Neural cell (in vitro differentiated cells): Measurements from ENCODE around the gene ARHGEF10L. TPM values are rescaled to one million over a fixed set of nuclear protein-coding genes. Genes with fewer than 3 reads are reported as not detected.

Experiments
- H2AFZ ChIP-seq: fragments of 200-600, 300-800 bp; sonication (generic), shearing (Covaris generic); 2 replicates; pipeline ENCODE4 v1.6.0; 2014; ENCODE audit warnings: low read depth, mild to moderate bottlenecking, antibody characterized with exemption, low read length, moderate library complexity
- H3F3A ChIP-seq: fragments of 200-600 bp; shearing (Covaris generic); 2 replicates; pipeline ENCODE4 v1.6.1; 2016; ENCODE audit warnings: mild to moderate bottlenecking, moderate library complexity, mixed read lengths, antibody characterized with exemption, low read length; ENCODE audit not compliant: insufficient read depth, poor library complexity, severe bottlenecking
- H3K27ac ChIP-seq: fragments of 200-600, 300-800 bp; sonication (generic), shearing (Covaris generic); 2 replicates; pipeline ENCODE4 v1.5.1; 2014; ENCODE audit warnings: mild to moderate bottlenecking, low read length, moderate library complexity
- H3K27me3 ChIP-seq: fragments of 300-800, 200-600 bp; sonication (generic), shearing (Covaris generic); 2 replicates; pipeline ENCODE4 v1.6.0; 2014; ENCODE audit warnings: mild to moderate bottlenecking, low read depth, low read length, moderate library complexity; ENCODE audit not compliant: insufficient read depth
- H3K36me3 ChIP-seq: fragments of 300-800, 200-600 bp; sonication (generic), shearing (Covaris generic); 2 replicates; pipeline ENCODE4 v1.5.1; 2014; ENCODE audit warnings: mild to moderate bottlenecking, antibody characterized with exemption, low read length, moderate library complexity; ENCODE audit not compliant: insufficient read depth
- H3K4me2 ChIP-seq: fragments of 300-800, 200-600 bp; sonication (generic), shearing (Covaris generic); 2 replicates; pipeline ENCODE4 v1.6.0; 2014; ENCODE audit warnings: mild to moderate bottlenecking, low read length
- H3K4me3 ChIP-seq: fragments of 300-800, 200-600 bp; sonication (generic), shearing (Covaris generic); 2 replicates; pipeline ENCODE4 v1.5.1; 2014; ENCODE audit warnings: mild to moderate bottlenecking, low read length, moderate library complexity
- H3K79me2 ChIP-seq: fragments of 200-600 bp; shearing (Covaris generic); replicated peaks from 2 replicates; pipeline ENCODE4 v1.6.0; 2014; ENCODE audit warnings: mild to moderate bottlenecking, low read length, moderate library complexity; ENCODE audit not compliant: insufficient read depth
- H3K9ac ChIP-seq: fragments of 300-800, 200-600 bp; sonication (generic), shearing (Covaris generic); 2 replicates; pipeline ENCODE4 v1.6.1; 2016; ENCODE audit warnings: mild to moderate bottlenecking, low read length, mixed read lengths
- H3K9me2 ChIP-seq: fragments of 200-600 bp; shearing (Covaris generic); 2 replicates; pipeline ENCODE4 v1.6.1; 2016; ENCODE audit warnings: mild to moderate bottlenecking, low read length, mixed read lengths; ENCODE audit not compliant: insufficient read depth
- H3K9me3 ChIP-seq: fragments of 200-600, 300-800 bp; sonication (generic), shearing (Covaris generic); 2 replicates; pipeline ENCODE4 v1.6.1; 2016; ENCODE audit warnings: mild to moderate bottlenecking, mixed run types, low read length, moderate library complexity, mixed read lengths
- H4K20me1 ChIP-seq: fragments of 200-600 bp; shearing (Covaris generic); 2 replicates; pipeline ENCODE4 v1.6.1; 2016; ENCODE audit warnings: mild to moderate bottlenecking, mixed run types; ENCODE audit not compliant: insufficient read depth
- CTCF ChIP-seq: fragments of 450-650 bp; IDR thresholded peaks from 2 replicates; pipeline ENCODE4 v1.5.1; 2014; ENCODE audit warnings: antibody characterized with exemption, mild to moderate bottlenecking, moderate library complexity; ENCODE audit not compliant: poor library complexity, severe bottlenecking
- EP300 ChIP-seq: fragments of 450-650 bp; conservative IDR thresholded peaks from 2 replicates; pipeline ENCODE4 v1.6.1; 2014; ENCODE audit warnings: antibody characterized with exemption, mild to moderate bottlenecking, moderate library complexity; ENCODE audit not compliant: poor library complexity, severe bottlenecking
- EZH2 ChIP-seq: fragments of 200-600, 300-800 bp; shearing (Covaris generic), sonication (generic); IDR thresholded peaks from 2 replicates; pipeline ENCODE4 v1.6.1; 2014; ENCODE audit warnings: antibody characterized with exemption, low read length, borderline replicate concordance, mild to moderate bottlenecking; ENCODE audit not compliant: insufficient read depth, poor library complexity, severe bottlenecking
- MXI1 ChIP-seq: fragments of 450-650 bp; conservative IDR thresholded peaks from 2 replicates; pipeline ENCODE4 v1.6.1; 2014; ENCODE audit warnings: antibody characterized with exemption, mild to moderate bottlenecking; ENCODE audit not compliant: poor library complexity, severe bottlenecking
- POLR2AphosphoS5 ChIP-seq: IDR thresholded peaks from 2 replicates; pipeline ENCODE4 v1.6.1; 2012
- RAD21 ChIP-seq: fragments of 450-650 bp; conservative IDR thresholded peaks from 2 replicates; pipeline ENCODE4 v1.6.1; 2014; ENCODE audit warnings: antibody characterized with exemption, mild to moderate bottlenecking, moderate library complexity
- REST ChIP-seq: IDR thresholded peaks from 2 replicates; pipeline ENCODE4 v1.6.1; 2012; ENCODE audit warnings: borderline replicate concordance
- SMC3 ChIP-seq: fragments of 450-650 bp; conservative IDR thresholded peaks from 2 replicates; pipeline ENCODE4 v1.6.1; 2014; ENCODE audit warnings: antibody characterized with exemption, mild to moderate bottlenecking, moderate library complexity; ENCODE audit not compliant: poor library complexity
- TAF1 ChIP-seq: IDR thresholded peaks from 2 replicates; pipeline ENCODE4 v1.6.1; 2012; ENCODE audit warnings: low read depth
- polyA plus RNA-seq: library from polyadenylated mRNA; depleted of rRNA; stranded (reverse); fragments of >200 nt; gene quantifications from 2 replicates; pipeline ENCODE4 v1.2.3, GENCODE V29; 2014

Gene ARHGEF10L
- polyA plus RNA-seq, 1 donor from 2014 or later, result 123 TPM

- TF ChIP-seq POLR2AphosphoS5, result no peak
- TF ChIP-seq SMC3, result no peak
- no peak for TF ChIP-seq CTCF
- no peak for TF ChIP-seq EP300
- no peak for TF ChIP-seq MXI1
- no peak for TF ChIP-seq EZH2
- TF ChIP-seq RAD21, result no peak
- TF ChIP-seq REST, result no peak
- TF ChIP-seq TAF1, result no peak
- H3K36me3 ChIP-seq, result no peaks in the 10 kb centered on the region
- H3K27me3 ChIP-seq, result no peaks in the 10 kb centered on the region
- no peak overlapping the region for H3K4me2 ChIP-seq
- H3K9me3 ChIP-seq, result no peaks in the 10 kb centered on the region
- H4K20me1 ChIP-seq, result no peaks in the 10 kb centered on the region
- no peak overlapping the region for H2AFZ ChIP-seq
- no peak overlapping the region for H3K4me3 ChIP-seq
- no peak overlapping the region for H3K27ac ChIP-seq
- peaks cover 53% of the 10 kb centered on the region for H3K79me2 ChIP-seq
- no peak overlapping the region for H3K9ac ChIP-seq
- H3K9me2 ChIP-seq, result no peaks in the 10 kb centered on the region
- H3F3A ChIP-seq, result no peaks in the 10 kb centered on the region
These were observed 3.1 kb downstream of the ARHGEF10L start for GRCh38 chr1:17542645-17543044.

- Histone ChIP-seq H3K4me3 (no peak overlapping the region), H3F3A (no peaks in the 10 kb centered on the region), H3K27ac (no peak overlapping the region), H3K79me2 (peaks cover 75% of the 10 kb centered on the region), H3K4me2 (no peak overlapping the region), H3K27me3 (no peaks in the 10 kb centered on the region), H4K20me1 (no peaks in the 10 kb centered on the region), H3K9me2 (no peaks in the 10 kb centered on the region), H3K9me3 (no peaks in the 10 kb centered on the region), H3K9ac (no peak overlapping the region), H3K36me3 (no peaks in the 10 kb centered on the region), H2AFZ (no peak overlapping the region)
- no peak for TF ChIP-seq EZH2
- TF ChIP-seq POLR2AphosphoS5, result no peak
- no peak for TF ChIP-seq MXI1
- TF ChIP-seq EP300, result no peak
- TF ChIP-seq SMC3, result no peak
- no peak for TF ChIP-seq RAD21
- no peak for TF ChIP-seq TAF1
- TF ChIP-seq REST, result no peak
- no peak for TF ChIP-seq CTCF
These were observed 5.4 kb downstream of the ARHGEF10L start for GRCh38 chr1:17544776-17545350.
